ENCODE results near the gene OPCML. TPM values are rescaled to one million over a fixed set of nuclear protein-coding genes. Genes with fewer than 3 reads are reported as not detected.

The OPCML gene
- total RNA-seq, 1 donor from 2014 or later: 1.7 TPM

- H3K36me3 Mint-ChIP-seq (ENCODE audit: insufficient read depth): no peaks in the 10 kb centered on the region
- no peak for TF ChIP-seq CTCF (IDR thresholded peaks at IDR 0.05; ENCODE audit: unreplicated experiment)
- H3K27me3 Mint-ChIP-seq: peaks cover 6% of the 10 kb centered on the region
- H3K27ac Mint-ChIP-seq: no peak overlapping the region
- peaks cover 5% of the 10 kb centered on the region for H3K4me1 Mint-ChIP-seq (ENCODE audit: low read depth)
- no peaks in the 10 kb centered on the region for H3K9me3 Mint-ChIP-seq (ENCODE audit: low read depth)
- no peak for DNase-seq (ENCODE audit: low spot score, unreplicated experiment)
- H3K4me3 Mint-ChIP-seq (ENCODE audit: low read depth): no peak overlapping the region
Measured at GRCh38 chr11:133559382-133559781, 27.1 kb upstream of the OPCML start.

- H3K4me1 Mint-ChIP-seq (ENCODE audit: low read depth): peaks cover 7% of the 10 kb centered on the region
- no peaks in the 10 kb centered on the region for H3K9me3 Mint-ChIP-seq (ENCODE audit: low read depth)
- no peak for DNase-seq (ENCODE audit: low spot score, unreplicated experiment)
- TF ChIP-seq CTCF (IDR thresholded peaks at IDR 0.05; ENCODE audit: unreplicated experiment): no peak
- H3K27ac Mint-ChIP-seq: no peak overlapping the region
- H3K4me3 Mint-ChIP-seq (ENCODE audit: low read depth): no peak overlapping the region
- no peaks in the 10 kb centered on the region for H3K27me3 Mint-ChIP-seq
- H3K36me3 Mint-ChIP-seq (ENCODE audit: insufficient read depth): no peaks in the 10 kb centered on the region
Measured at GRCh38 chr11:133555034-133555433, 22.7 kb upstream of the OPCML start.

GRCh38 chr11:133553885-133554740 lies 21.8 kb upstream of the OPCML start:
- H3K36me3 Mint-ChIP-seq (ENCODE audit: insufficient read depth): no peaks in the 10 kb centered on the region
- H3K4me3 Mint-ChIP-seq (ENCODE audit: low read depth): no peak overlapping the region
- no peaks in the 10 kb centered on the region for H3K9me3 Mint-ChIP-seq (ENCODE audit: low read depth)
- no peak for DNase-seq (ENCODE audit: low spot score, unreplicated experiment)
- no peaks in the 10 kb centered on the region for H3K27me3 Mint-ChIP-seq
- H3K4me1 Mint-ChIP-seq (ENCODE audit: low read depth): peaks cover 4% of the 10 kb centered on the region
- H3K27ac Mint-ChIP-seq: no peak overlapping the region
- no peak for TF ChIP-seq CTCF (IDR thresholded peaks at IDR 0.05; ENCODE audit: unreplicated experiment)

GRCh38 chr11:133552938-133553337 lies 20.6 kb upstream of the OPCML start:
- Mint-ChIP-seq H3K9me3 (ENCODE audit: low read depth) (no peaks in the 10 kb centered on the region), H3K27me3 (no peaks in the 10 kb centered on the region), H3K27ac (no peak overlapping the region), H3K4me1 (ENCODE audit: low read depth) (peaks cover 2% of the 10 kb centered on the region), H3K36me3 (ENCODE audit: insufficient read depth) (no peaks in the 10 kb centered on the region), H3K4me3 (ENCODE audit: low read depth) (no peak overlapping the region)
- TF ChIP-seq CTCF (IDR thresholded peaks at IDR 0.05; ENCODE audit: unreplicated experiment): no peak
- no peak for DNase-seq (ENCODE audit: low spot score, unreplicated experiment)

GRCh38 chr11:133551064-133551463 lies 18.8 kb upstream of the OPCML start:
- Mint-ChIP-seq H3K27ac (no peak overlapping the region), H3K4me1 (ENCODE audit: low read depth) (peaks cover 7% of the 10 kb centered on the region), H3K9me3 (ENCODE audit: low read depth) (no peaks in the 10 kb centered on the region), H3K36me3 (ENCODE audit: insufficient read depth) (no peaks in the 10 kb centered on the region), H3K27me3 (no peaks in the 10 kb centered on the region), H3K4me3 (ENCODE audit: low read depth) (no peak overlapping the region)
- TF ChIP-seq CTCF (IDR thresholded peaks at IDR 0.05; ENCODE audit: unreplicated experiment): no peak
- no peak for DNase-seq (ENCODE audit: low spot score, unreplicated experiment)
